ENCODE measurements around the gene CGREF1. TPM values are rescaled to one million over a fixed set of nuclear protein-coding genes. Genes with fewer than 3 reads are reported as not detected.

CGREF1 gene, protein sequence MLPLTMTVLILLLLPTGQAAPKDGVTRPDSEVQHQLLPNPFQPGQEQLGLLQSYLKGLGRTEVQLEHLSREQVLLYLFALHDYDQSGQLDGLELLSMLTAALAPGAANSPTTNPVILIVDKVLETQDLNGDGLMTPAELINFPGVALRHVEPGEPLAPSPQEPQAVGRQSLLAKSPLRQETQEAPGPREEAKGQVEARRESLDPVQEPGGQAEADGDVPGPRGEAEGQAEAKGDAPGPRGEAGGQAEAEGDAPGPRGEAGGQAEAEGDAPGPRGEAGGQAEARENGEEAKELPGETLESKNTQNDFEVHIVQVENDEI
- total RNA-seq: 1 to 10 TPM in 2 of 4 donors, not detected in 2; 3.7 to 8.5 TPM

DNA sequence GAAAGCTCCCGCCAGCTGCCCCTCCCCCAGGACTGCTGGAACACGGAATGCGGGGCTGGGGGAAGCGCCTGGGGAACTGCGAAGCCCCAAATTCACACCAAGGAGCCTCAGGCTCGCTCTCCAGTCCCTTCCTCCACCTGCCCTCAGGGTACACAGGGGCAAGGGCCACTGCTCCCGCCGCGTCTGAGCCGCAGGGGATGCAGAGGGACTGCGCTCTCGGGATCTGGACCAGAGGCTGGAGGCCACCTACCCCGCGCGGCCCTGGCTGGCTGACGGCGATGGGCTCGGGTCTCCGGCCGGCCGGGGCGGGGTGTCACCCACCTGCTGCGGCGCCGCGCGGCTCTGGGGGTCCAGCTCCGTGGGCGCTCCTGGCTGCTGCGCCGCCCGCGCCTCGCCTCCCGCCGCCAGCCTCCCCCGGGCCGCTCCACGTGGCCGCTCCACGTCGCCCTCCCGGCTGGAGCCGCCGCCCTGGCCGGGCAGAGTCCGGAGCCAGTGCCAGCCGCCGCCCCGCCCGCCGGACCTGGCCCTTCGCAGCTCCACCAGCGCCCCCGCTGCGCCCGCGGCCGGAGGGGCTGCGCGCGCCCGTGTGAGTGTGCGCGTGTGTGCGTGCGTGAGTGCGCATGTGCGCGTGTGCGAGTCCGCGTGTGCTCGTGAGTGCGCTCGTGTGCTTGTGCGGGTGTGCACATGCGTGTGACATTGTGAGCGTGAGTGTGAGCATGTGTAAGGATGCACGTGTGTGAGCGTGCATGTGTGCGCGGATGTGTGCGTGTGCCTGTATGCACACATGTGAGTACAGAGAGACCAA is at the start of gene CGREF1:
Gene CGREF1 (minus strand): TSS at position 604 of the 805 bp plus-strand sequence. CDS start 14,762 bp downstream, outside the sequence.
- 9 to 15% methylated on average over 20 to 48 of the region's 84 CpGs for WGBS, 2 donors
- no peaks in the 10 kb centered on the region for H3K36me3 ChIP-seq
- peaks cover 4 to 15% of the 10 kb centered on the region in 2 donors for H3K4me1 ChIP-seq
- intact Hi-C loops (cut with DNase I): no loop called here
- DNase-seq: no peak
- H3K27ac ChIP-seq: no peak within 1 kb of the TSS
- no peaks in the 10 kb centered on the region for H3K9me3 ChIP-seq
- H3K27me3 ChIP-seq: no peaks in the 10 kb centered on the region
- peak within 1 kb of the TSS in 1 of 3 donors; percentile 24 for H3K4me3 ChIP-seq (replicated peaks in 1 of 3)
- TF ChIP-seq, protein P1, sequence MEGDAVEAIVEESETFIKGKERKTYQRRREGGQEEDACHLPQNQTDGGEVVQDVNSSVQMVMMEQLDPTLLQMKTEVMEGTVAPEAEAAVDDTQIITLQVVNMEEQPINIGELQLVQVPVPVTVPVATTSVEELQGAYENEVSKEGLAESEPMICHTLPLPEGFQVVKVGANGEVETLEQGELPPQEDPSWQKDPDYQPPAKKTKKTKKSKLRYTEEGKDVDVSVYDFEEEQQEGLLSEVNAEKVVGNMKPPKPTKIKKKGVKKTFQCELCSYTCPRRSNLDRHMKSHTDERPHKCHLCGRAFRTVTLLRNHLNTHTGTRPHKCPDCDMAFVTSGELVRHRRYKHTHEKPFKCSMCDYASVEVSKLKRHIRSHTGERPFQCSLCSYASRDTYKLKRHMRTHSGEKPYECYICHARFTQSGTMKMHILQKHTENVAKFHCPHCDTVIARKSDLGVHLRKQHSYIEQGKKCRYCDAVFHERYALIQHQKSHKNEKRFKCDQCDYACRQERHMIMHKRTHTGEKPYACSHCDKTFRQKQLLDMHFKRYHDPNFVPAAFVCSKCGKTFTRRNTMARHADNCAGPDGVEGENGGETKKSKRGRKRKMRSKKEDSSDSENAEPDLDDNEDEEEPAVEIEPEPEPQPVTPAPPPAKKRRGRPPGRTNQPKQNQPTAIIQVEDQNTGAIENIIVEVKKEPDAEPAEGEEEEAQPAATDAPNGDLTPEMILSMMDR (IDR thresholded peaks at IDR 0.05): no peak
- TF ChIP-seq POLR2A (IDR thresholded peaks at IDR 0.05): no peak

DNA sequence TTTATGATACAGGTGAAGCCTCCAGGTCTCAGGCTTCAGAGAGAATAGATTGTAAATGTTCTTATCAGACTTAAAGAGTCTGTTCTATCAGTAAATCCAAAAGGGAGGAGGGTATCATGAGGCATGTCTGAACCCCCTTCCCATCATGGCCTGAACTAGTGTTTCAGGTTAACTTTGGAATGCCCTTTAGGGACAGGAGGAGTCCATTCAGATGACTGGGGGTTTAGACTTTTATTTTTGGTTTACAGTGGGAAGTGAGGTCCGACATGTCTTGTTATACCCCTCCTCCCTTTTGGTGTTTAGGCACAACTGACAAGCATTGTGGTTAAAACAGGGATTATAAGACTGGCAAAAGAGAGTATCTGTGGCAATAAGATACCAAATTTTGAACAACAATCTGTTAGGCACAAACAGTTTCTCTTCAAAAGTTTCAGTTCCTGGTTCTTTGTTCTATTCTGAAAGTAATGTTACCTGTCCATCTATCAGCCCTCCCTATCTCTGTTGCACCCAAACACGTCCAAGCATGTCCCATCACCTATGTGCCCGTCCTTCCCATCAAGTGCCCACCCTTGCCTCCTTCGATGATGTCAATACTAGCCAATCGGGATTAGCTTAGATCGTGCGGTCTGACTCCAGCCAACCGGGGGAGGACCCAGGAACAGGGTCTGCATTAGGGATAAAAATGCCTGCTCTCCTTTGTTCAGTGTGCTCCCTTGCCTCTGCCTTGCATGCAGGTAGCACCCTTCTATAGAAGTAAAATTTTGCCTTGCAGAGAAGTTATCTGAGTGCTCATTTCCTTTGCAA is 46.2 kb upstream of the CGREF1 start:
- Histone ChIP-seq H3K27me3 (no peaks in the 10 kb centered on the region), H3K4me3 (replicated peaks in 1 of 3) (no peak overlapping the region), H3K9me3 (no peaks in the 10 kb centered on the region), H3K36me3 (no peaks in the 10 kb centered on the region), H3K27ac (no peak overlapping the region), H3K4me1 (peaks cover 0 to 6% of the 10 kb centered on the region in 2 donors)
- intact Hi-C loops (cut with DNase I): no loop called here
- TF ChIP-seq, protein P1 (IDR thresholded peaks at IDR 0.05): no peak
- no peak for TF ChIP-seq POLR2A (IDR thresholded peaks at IDR 0.05)
- 87 to 92% methylated on average over 8 of the region's 8 CpGs for WGBS, 2 donors
- DNase-seq: no peak

DNA sequence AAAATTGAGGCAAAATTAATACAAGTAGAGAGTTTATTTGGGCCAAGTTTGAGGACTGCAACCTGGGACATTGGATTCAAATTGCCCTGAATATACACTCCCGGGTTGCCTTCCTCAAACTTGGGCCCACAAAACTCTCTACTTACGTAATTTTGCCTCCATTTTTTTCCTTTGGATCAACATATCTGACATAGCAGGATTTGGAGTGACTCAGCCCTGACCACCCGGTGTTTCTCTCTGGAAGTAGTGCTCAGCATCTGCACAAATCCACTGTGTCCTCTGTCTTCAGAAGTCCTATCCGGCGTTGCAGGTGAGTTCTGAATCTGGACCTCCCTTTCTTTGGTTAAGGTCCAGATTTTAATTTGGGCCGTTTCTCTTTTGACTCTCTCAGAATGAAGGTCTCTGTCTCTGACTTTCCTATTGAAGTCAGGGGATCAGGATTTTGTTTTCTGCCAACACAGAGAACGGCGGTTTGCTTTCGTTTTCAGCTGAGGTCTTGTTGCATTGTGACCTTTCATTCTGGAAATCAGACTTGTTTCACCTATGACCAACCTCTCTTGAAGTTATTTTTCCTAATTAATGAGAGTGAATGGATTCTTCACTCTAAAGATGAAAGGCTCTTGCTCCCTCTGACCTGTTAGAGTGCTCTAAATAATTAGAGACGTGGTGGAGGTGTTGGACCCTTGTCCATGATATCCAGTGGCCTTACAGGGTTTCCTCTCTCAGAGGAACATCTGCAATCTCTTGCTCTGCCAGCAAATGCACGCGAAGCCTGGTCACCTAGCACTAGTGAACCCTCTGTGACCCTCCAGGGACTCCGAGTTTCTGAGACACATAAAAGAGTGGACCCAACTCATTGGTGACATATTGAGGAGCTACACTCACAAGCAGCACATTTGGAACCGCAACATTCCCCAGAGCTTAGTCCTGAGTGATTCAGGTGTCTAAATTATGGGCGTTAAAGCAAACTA is 43.5 kb upstream of the CGREF1 start:
- no peak overlapping the region for H3K27ac ChIP-seq
- H3K9me3 ChIP-seq: no peaks in the 10 kb centered on the region
- H3K36me3 ChIP-seq: no peaks in the 10 kb centered on the region
- intact Hi-C loops (cut with DNase I): no loop called here
- WGBS, 2 donors: 87 to 89% methylated on average over 15 of the region's 15 CpGs
- DNase-seq: no peak
- TF ChIP-seq, protein P1 (IDR thresholded peaks at IDR 0.05): no peak
- TF ChIP-seq POLR2A (IDR thresholded peaks at IDR 0.05): no peak
- no peaks in the 10 kb centered on the region for H3K27me3 ChIP-seq
- no peak overlapping the region for H3K4me3 ChIP-seq (replicated peaks in 1 of 3)
- no peaks in the 10 kb centered on the region for H3K4me1 ChIP-seq

DNA sequence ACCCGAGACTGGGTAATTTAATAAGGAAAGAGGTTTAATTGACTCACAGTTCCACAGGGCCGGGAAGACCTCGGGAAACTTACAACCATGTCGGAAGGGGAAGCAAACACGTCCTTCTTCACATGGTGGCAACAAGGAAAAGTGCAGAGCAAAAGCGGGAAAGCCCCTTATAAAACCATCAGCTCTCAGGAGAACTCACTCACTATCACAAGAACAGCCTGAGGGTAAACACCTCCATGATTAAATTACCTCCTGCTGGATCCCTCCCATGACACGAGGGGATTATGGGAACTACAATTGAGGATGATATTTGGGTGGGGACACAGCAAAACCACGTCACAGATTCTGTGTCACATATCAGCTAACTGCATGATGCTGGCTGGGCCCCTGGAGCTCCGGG is 41.3 kb upstream of the CGREF1 start:
- no peaks in the 10 kb centered on the region for H3K4me1 ChIP-seq

More for the DNA sequence above, 41.3 kb upstream of the CGREF1 start:
- no peaks in the 10 kb centered on the region for H3K27me3 ChIP-seq
- no peak for TF ChIP-seq POLR2A (IDR thresholded peaks at IDR 0.05)
- TF ChIP-seq, protein P1 (IDR thresholded peaks at IDR 0.05): no peak
- 76 to 80% methylated on average over 9 of the region's 9 CpGs for WGBS, 2 donors
- intact Hi-C loops (cut with DNase I): no loop called here
- no peak overlapping the region for H3K27ac ChIP-seq
- no peaks in the 10 kb centered on the region for H3K9me3 ChIP-seq
- no peak overlapping the region for H3K4me3 ChIP-seq (replicated peaks in 1 of 3)
- no peak for DNase-seq
- no peaks in the 10 kb centered on the region for H3K36me3 ChIP-seq
